Uterus (tissue), 4 donors: ENCODE measurements around the gene DNAAF9. TPM values are rescaled to one million over a fixed set of nuclear protein-coding genes. Genes with fewer than 3 reads are reported as not detected.
"Not testable (repeated sequence)": the region's sequence is repeated elsewhere in the genome, so short reads cannot be mapped to it uniquely, and the experiment has no call there.

Experiments
- DNase-seq, 2 donors: peaks; one replicate each; pipeline ENCODE4 v3.0.0-alpha.2; 2019 to 2020
- H3K27ac ChIP-seq, 2 donors: fragments of 200-600 bp; sonication (generic); 1 replicate in 1 of 2; 2 replicates in 1 of 2; pipeline ENCODE4 v1.5.1; 2016 to 2018
- H3K27me3 ChIP-seq, 2 donors: fragments of 200-600 bp; sonication (generic); one replicate each; pipeline ENCODE4 v1.5.1; 2018 to 2019; ENCODE audit warnings: control low read depth in 1 of 2
- H3K36me3 ChIP-seq, 2 donors: fragments of 200-600 bp; sonication (generic); one replicate each; pipeline ENCODE4 v1.5.1; 2019; ENCODE audit warnings: control low read depth in 1 of 2
- H3K4me1 ChIP-seq, 2 donors: fragments of 200-600 bp; sonication (generic); one replicate each; pipeline ENCODE4 v1.5.1; 2018 to 2019; ENCODE audit warnings: control low read depth in 1 of 2
- H3K4me3 ChIP-seq, 2 donors: fragments of 200-600 bp; sonication (generic); 1 replicate in 1 of 2; 2 replicates in 1 of 2; pipeline ENCODE4 v1.5.1; 2018 to 2019; ENCODE audit warnings: mild to moderate bottlenecking in 1 of 2
- H3K9me3 ChIP-seq, 2 donors: fragments of 200-600 bp; sonication (generic); one replicate each; pipeline ENCODE4 v1.5.1; 2019; ENCODE audit warnings: control low read depth in 1 of 2
- POLR2A ChIP-seq, 2 donors: fragments of 450-650 bp; IDR thresholded peaks; one replicate each; pipeline ENCODE4 v1.6.1; 2016; ENCODE audit warnings: antibody characterized with exemption in 2 of 2, mild to moderate bottlenecking in 1 of 2, moderate library complexity in 1 of 2
- intact Hi-C: fragments of 100-400 bp; cut with DNase I; formaldehyde crosslinking; loops from one replicate; pipeline ENCODE4 v1.15.1; 2023; ENCODE audit warnings: low total_unique reads
- total RNA-seq, 4 donors: library from RNA; depleted of rRNA in 3 of 4; stranded (reverse); fragments of >200 nt in 3 of 4; gene quantifications; one replicate each; pipeline versions ENCODE4 v1.1.0 to v1.2.4, GENCODE V29; 2014 to 2023
- TF ChIP-seq, protein P1 (sequence below), 4 experiments: fragments of 200-600 bp in 2 of 4; fragments of 450-650 bp in 2 of 4; sonication (generic) in 2 of 4; IDR thresholded peaks; one replicate each; pipeline ENCODE4 v1.5.1; 2016 to 2019; ENCODE audit warnings: antibody characterized with exemption in 4 of 4, mild to moderate bottlenecking in 2 of 4, moderate library complexity in 1 of 4
- donor health status: DM: yes; HTN: yes; CAD: no.

Gene DNAAF9
- total RNA-seq, 4 donors from 2014 or later = 5.6 to 25.2 (median 17.3) TPM

DNA sequence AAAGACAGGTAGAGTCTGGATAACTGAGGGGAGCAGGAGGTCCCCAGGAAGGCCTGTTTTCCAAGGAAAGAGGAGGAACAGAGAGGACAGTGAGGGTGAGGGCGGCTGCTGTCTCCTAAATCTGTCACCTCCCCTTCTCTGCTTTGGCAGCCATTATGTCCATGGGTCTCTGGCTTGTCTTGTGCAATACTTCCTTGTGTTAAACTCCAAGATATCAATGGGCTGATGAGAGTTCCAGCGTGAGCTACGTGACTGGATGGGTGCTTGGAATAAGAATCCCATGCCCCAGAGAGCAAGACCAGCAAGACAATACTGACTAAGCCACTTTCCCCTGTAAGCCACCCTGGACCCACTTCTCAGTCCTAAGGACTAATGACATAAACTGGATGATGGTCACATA, 26.3 kb upstream of the DNAAF9 start:
- Histone ChIP-seq H3K27ac (no peak overlapping the region), H3K4me1 (no peaks in the 10 kb centered on the region), H3K9me3 (no peaks in the 10 kb centered on the region), H3K36me3 (no peaks in the 10 kb centered on the region), H3K4me3 (no peak overlapping the region), H3K27me3 (no peaks in the 10 kb centered on the region)
- intact Hi-C loops = no loop called here
- TF ChIP-seq POLR2A (IDR thresholded peaks at IDR 0.05) = no peak
- TF ChIP-seq, protein P1, sequence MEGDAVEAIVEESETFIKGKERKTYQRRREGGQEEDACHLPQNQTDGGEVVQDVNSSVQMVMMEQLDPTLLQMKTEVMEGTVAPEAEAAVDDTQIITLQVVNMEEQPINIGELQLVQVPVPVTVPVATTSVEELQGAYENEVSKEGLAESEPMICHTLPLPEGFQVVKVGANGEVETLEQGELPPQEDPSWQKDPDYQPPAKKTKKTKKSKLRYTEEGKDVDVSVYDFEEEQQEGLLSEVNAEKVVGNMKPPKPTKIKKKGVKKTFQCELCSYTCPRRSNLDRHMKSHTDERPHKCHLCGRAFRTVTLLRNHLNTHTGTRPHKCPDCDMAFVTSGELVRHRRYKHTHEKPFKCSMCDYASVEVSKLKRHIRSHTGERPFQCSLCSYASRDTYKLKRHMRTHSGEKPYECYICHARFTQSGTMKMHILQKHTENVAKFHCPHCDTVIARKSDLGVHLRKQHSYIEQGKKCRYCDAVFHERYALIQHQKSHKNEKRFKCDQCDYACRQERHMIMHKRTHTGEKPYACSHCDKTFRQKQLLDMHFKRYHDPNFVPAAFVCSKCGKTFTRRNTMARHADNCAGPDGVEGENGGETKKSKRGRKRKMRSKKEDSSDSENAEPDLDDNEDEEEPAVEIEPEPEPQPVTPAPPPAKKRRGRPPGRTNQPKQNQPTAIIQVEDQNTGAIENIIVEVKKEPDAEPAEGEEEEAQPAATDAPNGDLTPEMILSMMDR (IDR thresholded peaks at IDR 0.05) = no peak
- no peak for DNase-seq

DNA sequence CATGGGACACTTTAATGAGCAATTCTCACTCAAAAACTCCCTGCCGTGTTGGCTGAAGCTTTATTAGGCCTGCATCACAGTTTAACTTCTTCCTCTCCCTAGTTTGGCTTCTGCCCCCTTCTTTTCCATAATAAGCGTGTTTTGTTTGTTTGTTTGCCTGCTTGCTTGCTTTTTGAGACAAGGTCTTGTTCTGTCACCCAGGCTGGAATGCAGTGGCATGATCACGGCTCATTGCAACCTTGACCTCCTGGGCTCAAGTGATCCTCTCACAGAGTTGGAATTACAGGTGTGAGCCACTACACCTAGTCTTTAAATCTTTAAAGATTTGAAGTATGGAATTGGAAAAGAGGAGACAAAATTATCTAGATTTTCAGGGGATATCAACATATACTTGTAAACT, 25.4 kb upstream of the DNAAF9 start:
- H3K4me3 ChIP-seq = no peak overlapping the region
- TF ChIP-seq POLR2A (IDR thresholded peaks at IDR 0.05) = no peak
- TF ChIP-seq, protein P1 (IDR thresholded peaks at IDR 0.05) = no peak
- no peaks in the 10 kb centered on the region for H3K9me3 ChIP-seq
- intact Hi-C loops = no loop called here
- no peak overlapping the region for H3K27ac ChIP-seq
- no peak for DNase-seq
- H3K27me3 ChIP-seq = no peaks in the 10 kb centered on the region
- H3K36me3 ChIP-seq = no peaks in the 10 kb centered on the region
- no peaks in the 10 kb centered on the region for H3K4me1 ChIP-seq

DNA sequence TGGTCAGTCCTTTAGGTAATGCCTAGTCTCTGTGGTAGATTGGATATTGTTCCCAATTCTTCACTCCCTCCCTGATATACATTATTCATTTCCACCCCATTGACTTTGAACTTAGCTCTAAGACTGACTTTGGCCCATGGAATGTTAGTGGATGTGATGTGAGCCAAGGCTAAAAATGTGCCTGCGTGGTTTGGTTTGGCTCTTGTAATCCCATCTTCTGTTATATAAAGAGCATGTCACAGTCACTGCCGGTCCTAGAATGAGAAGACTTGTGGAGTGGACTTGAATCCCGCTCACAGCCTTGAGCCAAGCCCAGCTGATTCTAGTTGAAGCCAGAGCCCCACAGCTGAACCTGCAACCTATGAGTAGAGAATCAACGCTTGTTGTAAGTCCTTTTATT, 23.6 kb upstream of the DNAAF9 start:
- Histone ChIP-seq H3K4me3 (no peak overlapping the region), H3K27me3 (no peaks in the 10 kb centered on the region), H3K27ac (no peak overlapping the region), H3K4me1 (no peaks in the 10 kb centered on the region), H3K9me3 (no peaks in the 10 kb centered on the region), H3K36me3 (no peaks in the 10 kb centered on the region)
- intact Hi-C loops = no loop called here
- no peak for DNase-seq
- TF ChIP-seq POLR2A (IDR thresholded peaks at IDR 0.05) = no peak
- TF ChIP-seq, protein P1 (IDR thresholded peaks at IDR 0.05) = no peak

DNA sequence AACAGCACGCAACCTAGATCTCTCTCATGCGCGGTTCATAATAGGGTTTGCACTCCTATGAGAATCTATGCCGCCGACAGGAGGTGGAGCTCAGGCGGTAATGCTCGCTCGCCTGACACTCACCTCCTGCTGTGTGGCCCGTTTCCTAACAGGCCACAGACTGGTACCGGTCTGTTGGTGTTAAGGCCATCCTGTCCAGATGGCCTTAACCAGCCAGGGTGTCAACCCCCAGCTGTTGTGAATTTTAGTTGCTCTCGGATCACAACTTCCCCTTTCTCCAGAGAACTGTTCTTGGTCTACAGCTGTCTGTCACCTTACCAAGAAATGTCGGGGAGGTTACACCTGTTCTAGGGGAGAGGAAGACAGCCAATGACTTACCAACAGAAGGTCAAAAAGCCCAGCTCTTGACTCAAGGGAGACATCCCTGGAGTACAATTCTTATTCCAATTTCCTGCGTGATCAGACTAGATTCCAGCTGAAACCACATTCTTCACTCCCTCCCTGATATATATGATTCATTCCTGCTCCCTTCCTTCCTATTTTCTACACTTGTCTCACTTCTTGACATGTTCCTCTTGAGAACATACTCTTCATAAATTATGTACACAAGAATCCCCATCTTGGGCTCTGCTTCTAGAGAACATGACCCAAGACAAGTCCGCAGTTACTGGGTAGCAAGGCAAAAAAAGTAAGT, 23.1 kb upstream of the DNAAF9 start:
- Histone ChIP-seq H3K9me3 (no peaks in the 10 kb centered on the region), H3K27ac (no peak overlapping the region), H3K4me3 (no peak overlapping the region), H3K36me3 (no peaks in the 10 kb centered on the region), H3K27me3 (no peaks in the 10 kb centered on the region), H3K4me1 (no peaks in the 10 kb centered on the region)
- intact Hi-C loops = no loop called here
- no peak for TF ChIP-seq POLR2A (IDR thresholded peaks at IDR 0.05)
- TF ChIP-seq, protein P1 (IDR thresholded peaks at IDR 0.05) = no peak
- DNase-seq = no peak

DNA sequence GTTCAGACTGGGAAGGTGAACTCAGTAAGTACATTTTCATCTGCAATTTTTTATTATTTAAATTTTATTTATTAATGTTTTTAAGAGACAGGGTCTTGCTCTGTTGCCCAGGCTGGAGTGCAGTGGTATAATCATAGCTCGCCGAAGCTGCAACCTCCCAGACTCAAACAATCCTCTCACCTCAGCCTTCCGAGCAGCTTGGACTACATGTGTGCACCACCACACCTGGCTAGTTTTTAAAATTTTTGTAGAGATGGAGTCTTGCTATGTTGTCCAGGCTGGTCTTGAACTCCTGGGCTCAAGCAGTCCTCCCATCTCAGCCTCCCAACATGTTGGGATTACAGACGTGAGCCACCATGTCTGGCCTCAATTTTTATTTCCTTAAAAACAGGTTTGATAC, 19.3 kb upstream of the DNAAF9 start:
- H3K27ac ChIP-seq, H3K4me1 ChIP-seq, H3K27me3 ChIP-seq, intact Hi-C loops, H3K36me3 ChIP-seq, H3K4me3 ChIP-seq, DNase-seq, H3K9me3 ChIP-seq: not testable (repeated sequence)

DNA sequence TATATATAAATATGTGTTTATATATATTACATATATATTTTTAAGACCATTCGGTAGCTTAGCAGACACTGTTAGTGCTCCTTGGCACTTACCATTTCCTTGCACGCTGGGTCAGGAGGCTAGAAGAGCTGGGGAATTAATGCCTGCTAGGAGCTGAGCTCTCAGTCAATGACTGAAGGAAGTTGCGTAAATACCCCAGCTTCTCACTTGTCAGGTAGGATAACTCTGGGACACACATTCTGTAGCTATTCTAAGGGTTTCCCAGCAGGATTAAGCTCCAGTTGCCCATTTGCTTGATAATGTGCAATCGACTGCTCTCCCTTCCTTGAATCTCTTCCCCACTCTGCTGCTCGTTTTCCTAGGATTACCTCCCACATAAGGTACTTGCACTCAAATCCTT, 15.7 kb upstream of the DNAAF9 start:
- Histone ChIP-seq H3K27ac (no peak overlapping the region), H3K27me3 (no peaks in the 10 kb centered on the region), H3K4me3 (no peak overlapping the region), H3K4me1 (no peaks in the 10 kb centered on the region), H3K9me3 (no peaks in the 10 kb centered on the region), H3K36me3 (no peaks in the 10 kb centered on the region)
- TF ChIP-seq, protein P1 (IDR thresholded peaks at IDR 0.05) = no peak
- TF ChIP-seq POLR2A (IDR thresholded peaks at IDR 0.05) = no peak
- intact Hi-C loops = no loop called here
- DNase-seq = no peak
